GM18505 (cell line): ENCODE measurements around the gene JKAMP.
"Not testable (repeated sequence)": the region's sequence is repeated elsewhere in the genome, so short reads cannot be mapped to it uniquely, and the experiment has no call there.

Source experiments
- ATAC-seq: cut with Tn5 transposase; IDR thresholded peaks from one replicate; pipeline ENCODE4 v1.9.1; 2021; ENCODE audit not compliant: unreplicated experiment
- POLR2A ChIP-seq: IDR thresholded peaks from 4 replicates; pipeline ENCODE4 v1.6.1; 2011; ENCODE audit warnings: borderline replicate concordance; ENCODE audit not compliant: insufficient read depth, insufficient read length; ENCODE audit errors: extremely low read depth

The JKAMP gene

GRCh38 chr14:59483819-59484638 is at the start of gene JKAMP, which contains the start of gene L3HYPDH:
TSS of gene JKAMP (plus strand) at chr14:59484517. CDS start at chr14:59484590, 73 bp downstream.
TSS of gene L3HYPDH (minus strand) at chr14:59484408. CDS start at chr14:59484316, 92 bp downstream.
- peak; percentile 92 for TF ChIP-seq POLR2A
- ATAC-seq = peak; percentile 87

GRCh38 chr14:59435101-59435500 is 49.2 kb upstream of the JKAMP start:
- TF ChIP-seq POLR2A = no peak
- ATAC-seq = no peak

- ATAC-seq = no peak
- no peak for TF ChIP-seq POLR2A
Observed at GRCh38 chr14:59435987-59436386, 48.3 kb upstream of the JKAMP start.

- TF ChIP-seq POLR2A = no peak
- no peak for ATAC-seq
Observed at GRCh38 chr14:59438195-59438647, 46.1 kb upstream of the JKAMP start.

GRCh38 chr14:59439256-59439965 is 44.9 kb upstream of the JKAMP start:
- no peak for TF ChIP-seq POLR2A
- ATAC-seq = no peak

- ATAC-seq = not testable (repeated sequence)
Observed at GRCh38 chr14:59448673-59449072, 35.6 kb upstream of the JKAMP start.

GRCh38 chr14:59450716-59451115 is 33.6 kb upstream of the JKAMP start:
- no peak for TF ChIP-seq POLR2A
- no peak for ATAC-seq

GRCh38 chr14:59451849-59452248 is 32.5 kb upstream of the JKAMP start:
- TF ChIP-seq POLR2A = no peak
- ATAC-seq = no peak

GRCh38 chr14:59454139-59454538 is 30.2 kb upstream of the JKAMP start:
- TF ChIP-seq POLR2A = no peak
- ATAC-seq = no peak

- no peak for ATAC-seq
- TF ChIP-seq POLR2A = no peak
Observed at GRCh38 chr14:59455411-59455810, 28.9 kb upstream of the JKAMP start.

GRCh38 chr14:59458486-59458885 is 25.8 kb upstream of the JKAMP start:
- no peak for ATAC-seq
- TF ChIP-seq POLR2A = no peak

- TF ChIP-seq POLR2A = no peak
- no peak for ATAC-seq
Observed at GRCh38 chr14:59460378-59460777, 23.9 kb upstream of the JKAMP start.

- no peak for TF ChIP-seq POLR2A
- ATAC-seq = no peak
Observed at GRCh38 chr14:59461891-59462290, 22.4 kb upstream of the JKAMP start.
